GM19455 (cell line): ENCODE results near the gene MED16.

Experiments
- ATAC-seq: cut with Tn5 transposase; IDR thresholded peaks from one replicate; pipeline ENCODE4 v1.9.1; 2021; ENCODE audit not compliant: unreplicated experiment

MED16 gene

GRCh38 chr19:912181-913079 lies 19.4 kb upstream of the MED16 start:
- ATAC-seq, result no peak

- ATAC-seq, result no peak
These were observed 18.4 kb upstream of the MED16 start for GRCh38 chr19:911197-912033.

- ATAC-seq, result no peak
These were observed 14.3 kb upstream of the MED16 start for GRCh38 chr19:907183-907853.

- ATAC-seq, result no peak
These were observed 13.5 kb upstream of the MED16 start for GRCh38 chr19:906480-906879.

GRCh38 chr19:904545-904944 lies 11.6 kb upstream of the MED16 start:
- ATAC-seq, result no peak

- ATAC-seq, result no peak
These were observed 10.3 kb upstream of the MED16 start for GRCh38 chr19:903266-903797.

GRCh38 chr19:902446-903226 lies 9.6 kb upstream of the MED16 start:
- no peak for ATAC-seq

- ATAC-seq, result no peak
These were observed 9.0 kb upstream of the MED16 start for GRCh38 chr19:902093-902370.

- no peak for ATAC-seq
These were observed 8.5 kb upstream of the MED16 start for GRCh38 chr19:901216-902092.

- ATAC-seq, result no peak
These were observed 7.5 kb upstream of the MED16 start for GRCh38 chr19:900302-901111.

- ATAC-seq, result no peak
These were observed 7.0 kb upstream of the MED16 start for GRCh38 chr19:900043-900301.

GRCh38 chr19:899336-900042 lies 6.5 kb upstream of the MED16 start:
- ATAC-seq, result no peak

- no peak for ATAC-seq
These were observed 5.7 kb upstream of the MED16 start for GRCh38 chr19:898663-899062.

- ATAC-seq, result no peak
These were observed 4.6 kb upstream of the MED16 start for GRCh38 chr19:897442-898039.

- ATAC-seq, result no peak
These were observed 4.0 kb upstream of the MED16 start for GRCh38 chr19:896999-897398.

GRCh38 chr19:896434-896833 lies 3.4 kb upstream of the MED16 start:
- ATAC-seq, result no peak

- ATAC-seq, result no peak
These were observed 619 bp downstream of the MED16 start for GRCh38 chr19:892243-892893.
